Body of pancreas (tissue), 4 donors: ENCODE results near the gene CMIP. TPM values are rescaled to one million over a fixed set of nuclear protein-coding genes. Genes with fewer than 3 reads are reported as not detected.
A peak's percentile ranks its signal among the peaks of the same experiment; 100 is the strongest.

Experiments
- ATAC-seq: fragments of 150-250 bp; one replicate; pipeline ENCODE4 v1.9.1; 2016
- DNase-seq, 4 donors: peaks; one replicate each; pipeline ENCODE4 v3.0.0-alpha.2; 2019
- H3K27ac ChIP-seq, 4 donors: fragments of 200-600 bp; sonication (generic); 1 replicate in 3 of 4; 2 replicates in 1 of 4; pipeline versions ENCODE4 v1.5.1 to v1.6.1; 2016 to 2019; ENCODE audit warnings: mild to moderate bottlenecking in 1 of 4, mixed read lengths in 1 of 4, moderate library complexity in 1 of 4
- H3K27me3 ChIP-seq, 2 donors: fragments of 200-600 bp; sonication (generic); one replicate each; pipeline ENCODE4 v1.6.0; 2016; ENCODE audit warnings: mild to moderate bottlenecking in 1 of 2
- H3K36me3 ChIP-seq, 2 donors: fragments of 200-600 bp; sonication (generic); replicated peaks in 1 of 2; 2 replicates each; pipeline ENCODE4 v1.5.1; 2016; ENCODE audit warnings: low read depth in 2 of 2; ENCODE audit not compliant: insufficient read depth in 1 of 2
- H3K4me1 ChIP-seq: fragments of 200-600 bp; sonication (generic); one replicate; pipeline ENCODE4 v1.6.0; 2016
- H3K4me3 ChIP-seq, 2 donors: fragments of 200-600 bp; sonication (generic); 1 replicate in 1 of 2; 2 replicates in 1 of 2; pipeline ENCODE4 v1.5.1; 2016 to 2019
- H3K9me3 ChIP-seq, 3 donors: fragments of 200-600 bp; sonication (generic); 1 replicate in 2 of 3; 2 replicates in 1 of 3; pipeline ENCODE4 v1.5.1; 2016
- CTCF ChIP-seq, 7 experiments: fragments of 450-650 bp in 4 of 7; fragments of 200-600 bp in 3 of 7; sonication (generic) in 3 of 7; IDR thresholded peaks; one replicate each; pipeline ENCODE4 v1.5.1; 2016 to 2019; ENCODE audit warnings: antibody characterized with exemption in 7 of 7
- POLR2A ChIP-seq, 3 donors: fragments of 450-650 bp; IDR thresholded peaks; one replicate each; pipeline ENCODE4 v1.6.1; 2016; ENCODE audit warnings: antibody characterized with exemption in 3 of 3, mild to moderate bottlenecking in 2 of 3
- WGBS, 2 donors: methylation state at CpG; one replicate each; pipeline ENCODE4 v1.1.5; 2017; 5-methylcytosine and 5-hydroxymethylcytosine counted together
- intact Hi-C: fragments of 100-400 bp; cut with DNase I; formaldehyde crosslinking; loops from one replicate; pipeline ENCODE4 v1.15.1; 2023
- total RNA-seq, 2 donors: library from RNA; depleted of rRNA; stranded (reverse); fragments of >200 nt; gene quantifications; one replicate each; pipeline ENCODE4 v1.1.0, GENCODE V29; 2016

Gene CMIP
- total RNA-seq, 2 donors from 2014 or later, result 18.7 to 18.8 TPM

- Histone ChIP-seq H3K36me3 (no peaks in the 10 kb centered on the region), H3K27me3 (no peaks in the 10 kb centered on the region), H3K27ac (peak overlapping the region in 2 of 4 donors; percentile 58), H3K4me1 (peaks cover 5% of the 10 kb centered on the region), H3K9me3 (no peaks in the 10 kb centered on the region), H3K4me3 (no peak overlapping the region)
- intact Hi-C loops, result no loop called here
- ATAC-seq (peak; percentile 57), DNase-seq (peak; percentile 19 to 34 (median 22))
- WGBS, 2 donors, result 54 to 55% methylated on average over 11 of the region's 11 CpGs
- peak in 2 of 7 experiments; percentile 12 to 15 for TF ChIP-seq CTCF (IDR thresholded peaks at IDR 0.05)
- no peak for TF ChIP-seq POLR2A (IDR thresholded peaks at IDR 0.05)
These were observed 38.9 kb upstream of the CMIP start for GRCh38 chr16:81405702-81406113.

GRCh38 chr16:81408409-81408950 lies 36.1 kb upstream of the CMIP start:
- intact Hi-C loops, result no loop called here
- DNase-seq (no peak), ATAC-seq (no peak)
- no peak for TF ChIP-seq CTCF (IDR thresholded peaks at IDR 0.05)
- TF ChIP-seq POLR2A (IDR thresholded peaks at IDR 0.05), result no peak
- 69 to 72% methylated on average over 9 of the region's 9 CpGs for WGBS, 2 donors
- Histone ChIP-seq H3K27me3 (no peaks in the 10 kb centered on the region), H3K36me3 (no peaks in the 10 kb centered on the region), H3K27ac (no peak overlapping the region), H3K4me1 (peaks cover 5% of the 10 kb centered on the region), H3K4me3 (no peak overlapping the region), H3K9me3 (no peaks in the 10 kb centered on the region)

- TF ChIP-seq POLR2A (IDR thresholded peaks at IDR 0.05), result no peak
- TF ChIP-seq CTCF (IDR thresholded peaks at IDR 0.05), result no peak
- Histone ChIP-seq H3K4me1 (no peaks in the 10 kb centered on the region), H3K9me3 (no peaks in the 10 kb centered on the region), H3K27me3 (no peaks in the 10 kb centered on the region), H3K27ac (no peak overlapping the region), H3K4me3 (no peak overlapping the region), H3K36me3 (no peaks in the 10 kb centered on the region)
- ATAC-seq (no peak), DNase-seq (no peak)
- 48 to 61% methylated on average over 13 of the region's 13 CpGs for whole genome bisulfite sequencing, 2 donors
- intact Hi-C loops, result no loop called here
These were observed 35.5 kb upstream of the CMIP start for GRCh38 chr16:81409016-81409556.

- no peak for ATAC-seq
- H3K36me3 ChIP-seq, result no peaks in the 10 kb centered on the region
- H3K27ac ChIP-seq, result no peak overlapping the region
- TF ChIP-seq POLR2A (IDR thresholded peaks at IDR 0.05), result no peak
- TF ChIP-seq CTCF (IDR thresholded peaks at IDR 0.05), result no peak
- no peak overlapping the region for H3K4me3 ChIP-seq
- intact Hi-C loops, result no loop called here
- no peak for DNase-seq
- no peaks in the 10 kb centered on the region for H3K9me3 ChIP-seq
- H3K27me3 ChIP-seq, result no peaks in the 10 kb centered on the region
- H3K4me1 ChIP-seq, result no peaks in the 10 kb centered on the region
- WGBS, 2 donors, result 51 to 61% methylated on average over 9 to 10 of the region's 10 CpGs
These were observed 33.8 kb upstream of the CMIP start for GRCh38 chr16:81410643-81411293.
